HEK293T (cell line): ENCODE results near the gene ZFP14.

ENCODE experiments used
- CTCF ChIA-PET: fragments of 350-600 bp; formaldehyde crosslinking; extraction: SDS; loops from one replicate; lab custom pipeline; 2021; ENCODE audit warnings: antibody characterized with exemption, inconsistent platforms; lab: Yijun Ruan, JAX
- POLR2A ChIA-PET: fragments of 350-600 bp; formaldehyde crosslinking; extraction: SDS; loops from one replicate; lab custom pipeline; 2020; ENCODE audit warnings: antibody characterized with exemption, inconsistent platforms; lab: Yijun Ruan, JAX
- DNase-seq: peaks from one replicate; pipeline ENCODE4 v3.0.0; 2012; ENCODE audit warnings: mixed read lengths; ENCODE audit errors: extremely low spot score
- ARNT ChIP-seq: fragments of 450-650 bp; IDR thresholded peaks from 2 replicates; pipeline ENCODE4 v1.6.1; 2017; ENCODE audit warnings: mild to moderate bottlenecking
- BHLHE40 ChIP-seq: fragments of 450-650 bp; IDR thresholded peaks from 2 replicates; pipeline ENCODE4 v1.6.1; 2016; ENCODE audit warnings: mild to moderate bottlenecking, moderate library complexity, borderline replicate concordance
- CTBP1 ChIP-seq: fragments of 450-650 bp; IDR thresholded peaks from 2 replicates; pipeline ENCODE4 v1.6.1; 2016; ENCODE audit warnings: borderline replicate concordance
- ELF4 ChIP-seq: fragments of 450-650 bp; IDR thresholded peaks from 2 replicates; pipeline ENCODE4 v1.6.1; 2017; ENCODE audit warnings: antibody characterized with exemption
- FOXA1 ChIP-seq: fragments of 450-650 bp; IDR thresholded peaks from 2 replicates; pipeline ENCODE4 v1.6.1; 2016; ENCODE audit warnings: mild to moderate bottlenecking
- FOXK2 ChIP-seq: fragments of 450-650 bp; IDR thresholded peaks from 2 replicates; pipeline ENCODE4 v1.6.1; 2016; ENCODE audit warnings: mild to moderate bottlenecking
- FOXM1 ChIP-seq: fragments of 450-650 bp; IDR thresholded peaks from 2 replicates; pipeline ENCODE4 v1.6.1; 2017; ENCODE audit warnings: mild to moderate bottlenecking, borderline replicate concordance
- HDGF ChIP-seq: fragments of 450-650 bp; IDR thresholded peaks from 2 replicates; pipeline ENCODE4 v1.6.1; 2017; ENCODE audit warnings: antibody characterized with exemption, borderline replicate concordance
- L3MBTL2 ChIP-seq: fragments of 450-650 bp; conservative IDR thresholded peaks from 2 replicates; pipeline ENCODE4 v1.6.1; 2016; ENCODE audit warnings: mild to moderate bottlenecking
- LEF1 ChIP-seq: fragments of 450-650 bp; IDR thresholded peaks from 2 replicates; pipeline ENCODE4 v1.6.1; 2017; ENCODE audit warnings: mild to moderate bottlenecking, borderline replicate concordance
- NFRKB ChIP-seq: fragments of 450-650 bp; IDR thresholded peaks from 2 replicates; pipeline ENCODE4 v1.6.1; 2016; ENCODE audit warnings: mild to moderate bottlenecking, moderate library complexity
- PKNOX1 ChIP-seq: fragments of 450-650 bp; IDR thresholded peaks from 2 replicates; pipeline ENCODE4 v1.6.1; 2016
- SP1 ChIP-seq: fragments of 450-650 bp; IDR thresholded peaks from 2 replicates; pipeline ENCODE4 v1.6.1; 2017
- SUZ12 ChIP-seq: fragments of 450-650 bp; IDR thresholded peaks from 2 replicates; pipeline ENCODE4 v1.6.1; 2016; ENCODE audit warnings: mild to moderate bottlenecking
- TARDBP ChIP-seq: fragments of 450-650 bp; IDR thresholded peaks from 2 replicates; pipeline ENCODE4 v1.6.1; 2016
- ZNF384 ChIP-seq: fragments of 450-650 bp; IDR thresholded peaks from 2 replicates; pipeline ENCODE4 v1.6.1; 2016

The ZFP14 gene

DNA sequence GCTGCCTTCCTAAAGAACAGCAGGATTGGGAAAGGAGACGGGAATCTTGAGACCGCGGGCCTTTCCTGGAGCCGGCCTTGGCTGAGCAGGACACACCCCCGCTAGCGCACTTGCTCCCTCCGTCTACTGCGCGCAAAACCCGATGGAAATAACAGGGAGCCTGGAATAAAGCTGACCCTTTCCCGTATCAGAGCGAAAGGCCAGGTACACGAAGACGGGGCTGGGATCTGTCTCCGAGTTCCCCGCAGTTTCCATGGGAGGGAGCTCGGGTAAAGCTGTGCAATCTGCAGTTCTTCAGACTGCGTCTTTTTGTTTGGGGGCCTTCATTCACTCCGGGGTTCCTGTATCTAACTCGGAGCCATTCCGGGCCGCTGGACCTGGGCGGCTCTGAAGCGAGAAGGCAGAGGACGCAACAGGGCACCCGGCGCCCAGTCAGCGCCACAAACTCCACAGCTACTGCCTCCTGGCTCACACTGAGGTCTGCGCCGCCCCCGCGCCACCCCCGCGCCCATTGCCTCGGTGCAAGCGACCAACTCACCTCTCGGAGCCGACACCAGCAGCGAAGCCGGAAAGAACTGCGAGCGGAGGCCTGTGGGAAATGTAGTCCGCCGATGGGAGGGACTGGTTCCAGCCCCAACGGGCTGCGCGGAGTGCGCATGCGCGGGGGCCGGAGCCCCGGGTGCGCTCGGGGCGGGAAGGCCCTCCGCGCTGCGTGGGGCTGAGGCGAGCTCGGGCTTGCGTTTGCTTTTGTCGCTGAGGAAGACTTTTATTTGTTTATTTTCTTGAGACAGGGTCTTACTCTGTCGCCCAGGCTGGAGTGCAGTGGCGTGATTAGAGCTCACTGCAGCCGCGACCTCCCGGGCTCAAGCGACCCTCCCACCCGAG, at the start of gene ZFP14:
Gene ZFP14, minus strand, starts transcription at position 577 of the 885 bp plus-strand sequence. CDS start 11,309 bp downstream, outside the sequence.
- POLR2A ChIA-PET: interaction anchor here (1.1 to 1.9 kb wide), 7 partner anchors 18 to 955 kb away, joined by 3 to 18 read pairs (median 5); partner anchors contain the start of genes ZFP82, ZNF345 and ZNF566
- TF ChIP-seq SUZ12 (no peak), CTBP1 (no peak), TARDBP (no peak), NFRKB (no peak), FOXK2 (no peak), HDGF (no peak), PKNOX1 (no peak), L3MBTL2 (peak; percentile 71), BHLHE40 (peak; percentile 56; the same call in 1 of the 2 replicates), SP1 (no peak), ZNF384 (no peak), LEF1 (no peak), ARNT (no peak), FOXM1 (peak; percentile 72), ELF4 (peak; percentile 23; the same call in 1 of the 2 replicates), FOXA1 (no peak)
- CTCF ChIA-PET: interaction anchor here (0.6 kb wide), 1 partner anchor 33 kb away, joined by 3 read pairs; no protein-coding TSS in a partner anchor
- peak; percentile 98 for DNase-seq

DNA sequence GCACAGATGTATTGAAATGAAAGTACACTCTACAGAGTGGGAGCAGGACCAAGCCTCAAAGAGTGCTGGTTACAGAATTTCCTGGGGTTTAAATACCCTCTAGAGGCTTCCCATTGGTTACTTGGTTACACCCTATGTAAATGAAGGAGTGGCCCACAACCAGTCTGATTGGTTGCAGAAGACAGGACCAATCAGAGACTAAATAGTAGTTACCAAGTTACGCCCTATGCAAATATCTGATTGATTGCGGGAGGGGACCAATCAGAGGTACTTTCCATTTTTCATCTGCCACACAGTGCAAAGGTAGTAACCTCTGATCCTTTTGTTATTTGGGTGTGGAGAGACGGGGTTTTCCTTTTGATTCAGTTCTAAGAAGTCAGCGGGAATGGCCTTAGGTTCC, 44.9 kb upstream of the ZFP14 start:
- POLR2A ChIA-PET: no interaction called here
- CTCF ChIA-PET: no interaction called here
- no peak for DNase-seq
- TF ChIP-seq BHLHE40: no peak
- no peak for TF ChIP-seq TARDBP
- no peak for TF ChIP-seq L3MBTL2
- no peak for TF ChIP-seq ARNT

- no peak for TF ChIP-seq ARNT
- no peak for TF ChIP-seq LEF1
- no peak for TF ChIP-seq TARDBP
- no peak for TF ChIP-seq SUZ12
- no peak for TF ChIP-seq BHLHE40
- ChIA-PET POLR2A (no interaction called here), CTCF (no interaction called here)
- no peak for DNase-seq
Measured at GRCh38 chr19:36421749-36422481, 42.9 kb upstream of the ZFP14 start.

DNA sequence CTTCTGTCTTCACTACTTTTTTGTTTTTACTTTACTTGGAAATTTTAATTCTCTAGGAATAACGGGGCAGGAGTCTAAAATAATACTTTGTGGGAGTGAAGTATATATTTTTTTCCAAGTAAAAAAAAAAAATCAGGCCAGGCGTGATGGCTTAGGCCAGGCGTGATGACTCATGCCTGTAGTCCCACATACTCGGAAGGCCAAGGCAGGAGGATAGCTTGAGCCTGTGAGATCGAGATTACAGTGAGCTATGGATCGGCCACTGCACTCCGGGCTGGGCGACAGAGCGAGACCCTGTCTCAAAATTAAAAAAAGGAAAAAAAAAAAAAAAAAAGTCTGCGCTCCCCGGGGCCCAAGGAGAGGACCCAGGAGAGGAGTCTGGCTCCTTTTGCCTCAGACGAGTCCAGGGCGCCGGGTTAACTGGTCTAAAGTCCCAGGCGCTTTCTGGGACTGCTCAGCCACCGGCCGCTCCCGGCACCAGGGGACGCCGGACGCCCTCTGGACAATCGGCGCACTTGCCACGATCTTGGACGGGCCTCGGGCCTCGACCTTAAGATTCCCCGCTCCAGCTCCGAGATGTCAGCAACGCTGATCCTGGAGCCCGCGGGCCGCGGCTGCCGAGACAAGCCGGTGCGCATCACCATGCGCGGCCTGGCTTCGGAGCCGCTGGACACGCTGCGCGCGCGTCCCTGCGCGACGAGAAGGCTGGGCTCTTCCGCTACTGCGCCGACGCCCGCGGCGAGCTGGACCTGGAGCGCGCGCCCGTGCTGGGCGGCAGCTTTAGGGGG, 42.2 kb upstream of the ZFP14 start:
- no peak for DNase-seq
- CTCF ChIA-PET: no interaction called here
- POLR2A ChIA-PET: no interaction called here

DNA sequence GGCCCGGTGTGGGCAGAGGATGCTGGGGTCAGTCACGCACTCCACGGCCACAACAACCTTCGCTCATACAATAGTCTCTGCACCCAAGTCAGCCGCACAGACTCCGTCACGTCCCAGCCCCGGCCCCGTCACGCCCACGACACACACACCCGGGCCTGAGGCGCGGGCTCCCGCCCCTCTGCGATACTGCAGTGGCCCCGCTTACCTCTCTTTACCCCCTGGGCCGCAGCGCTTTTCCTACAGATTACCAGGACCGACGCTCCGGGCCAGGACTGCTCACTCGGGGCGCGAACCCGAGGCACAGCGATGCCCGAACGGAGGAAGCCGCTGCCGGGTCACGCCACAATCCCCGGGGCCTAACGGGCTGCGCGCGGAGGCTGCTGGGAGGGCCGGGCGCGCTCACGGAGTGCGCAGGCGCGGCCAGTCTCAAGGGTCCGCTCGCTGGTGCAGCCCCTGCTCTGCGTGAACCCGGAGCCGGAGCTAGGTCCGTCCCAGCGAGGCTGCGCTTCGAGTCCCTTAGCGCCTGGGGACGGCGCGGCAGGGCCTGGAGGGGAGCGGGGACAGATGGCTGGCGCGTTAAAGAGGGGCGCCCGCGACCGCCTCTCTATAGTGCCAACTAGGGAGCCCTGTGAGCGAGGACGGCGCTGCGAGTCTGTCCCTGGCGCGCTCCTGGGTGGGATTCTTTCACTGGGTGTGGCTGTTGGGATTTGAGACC, 39.4 kb upstream of the ZFP14 start, which contains the start of gene ZFP82:
Gene ZFP82, minus strand, starts transcription at position 358 of the 715 bp plus-strand sequence. CDS start 8,855 bp downstream, outside the sequence.
- no peak for DNase-seq
- TF ChIP-seq LEF1: no peak
- no peak for TF ChIP-seq ZNF384
- TF ChIP-seq BHLHE40: no peak
- no peak for TF ChIP-seq PKNOX1
- no peak for TF ChIP-seq SUZ12
- TF ChIP-seq TARDBP: no peak
- no peak for TF ChIP-seq NFRKB
- TF ChIP-seq CTBP1: no peak
- TF ChIP-seq FOXK2: no peak
- no peak for TF ChIP-seq HDGF
- TF ChIP-seq ARNT: no peak
- no peak for TF ChIP-seq ELF4
- no peak for TF ChIP-seq L3MBTL2
- no peak for TF ChIP-seq FOXM1
- TF ChIP-seq SP1: no peak
- ChIA-PET CTCF (no interaction called here), POLR2A (interaction anchor here (1.1 to 1.3 kb wide), 2 partner anchors 39 to 187 kb away, joined by 3 read pairs; partner anchors contain the start of genes ZFP14 and ZNF382)

More for the DNA sequence above, 42.2 kb upstream of the ZFP14 start:
- TF ChIP-seq NFRKB: no peak
- TF ChIP-seq FOXK2: no peak
- no peak for TF ChIP-seq TARDBP
- TF ChIP-seq FOXA1: no peak
- TF ChIP-seq LEF1: no peak
- TF ChIP-seq SUZ12: no peak
- no peak for TF ChIP-seq CTBP1
- TF ChIP-seq PKNOX1: no peak
